Natural killer cell (primary cell): Measurements from ENCODE around the gene ZNF330. TPM values are rescaled to one million over a fixed set of nuclear protein-coding genes. Genes with fewer than 3 reads are reported as not detected.

ENCODE experiments used
- ATAC-seq, 3 donors: fragments of 150-1000 bp in 2 of 3; fragments of 200-7000 bp in 1 of 3; cut with Tn5 transposase; 1 replicate in 1 of 3; 2 replicates in 2 of 3; pipeline ENCODE4 v1.10.0; 2021; ENCODE audit warnings: mild to moderate bottlenecking in 2 of 3, moderate library complexity in 2 of 3
- DNase-seq, 2 donors: peaks; one replicate each; pipeline versions ENCODE4 v3.0.0 to v3.0.0-alpha.2; 2013 to 2021; ENCODE audit warnings: mixed read lengths in 1 of 2
- H3K27ac ChIP-seq: one replicate; pipeline ENCODE4 v1.5.1; 2013; ENCODE audit warnings: mild to moderate bottlenecking, low read length
- H3K27me3 ChIP-seq: one replicate; pipeline ENCODE4 v1.6.1; 2013; ENCODE audit warnings: low read length; ENCODE audit not compliant: control insufficient read depth, insufficient read depth
- H3K36me3 ChIP-seq: one replicate; pipeline ENCODE4 v1.6.1; 2013; ENCODE audit warnings: low read length; ENCODE audit not compliant: control insufficient read depth, insufficient read depth
- H3K4me1 ChIP-seq: one replicate; pipeline ENCODE4 v1.6.1; 2013; ENCODE audit warnings: low read length; ENCODE audit not compliant: control insufficient read depth, insufficient read depth
- H3K4me3 ChIP-seq: one replicate; pipeline ENCODE4 v1.5.1; 2013; ENCODE audit warnings: low read length
- H3K9me3 ChIP-seq: one replicate; pipeline ENCODE4 v1.6.1; 2013; ENCODE audit warnings: low read length; ENCODE audit not compliant: control insufficient read depth, insufficient read depth
- H3K27ac Mint-ChIP-seq, 2 donors: one replicate each; pipeline ENCODE4 v1.8.0; 2022; ENCODE audit warnings: mild to moderate bottlenecking in 2 of 2, mixed read lengths in 2 of 2, moderate library complexity in 1 of 2
- H3K27me3 Mint-ChIP-seq, 2 donors: one replicate each; pipeline ENCODE4 v1.8.0; 2022; ENCODE audit warnings: low read depth in 2 of 2, mixed read lengths in 2 of 2
- H3K36me3 Mint-ChIP-seq: one replicate; pipeline ENCODE4 v1.8.0; 2022; ENCODE audit warnings: mixed read lengths
- H3K4me1 Mint-ChIP-seq, 2 donors: one replicate each; pipeline ENCODE4 v1.8.0; 2022; ENCODE audit warnings: mixed read lengths in 2 of 2
- H3K4me3 Mint-ChIP-seq: one replicate; pipeline ENCODE4 v1.8.0; 2022; ENCODE audit warnings: mild to moderate bottlenecking, moderate library complexity, mixed read lengths
- H3K9me3 Mint-ChIP-seq, 2 donors: one replicate each; pipeline ENCODE4 v1.8.0; 2022; ENCODE audit warnings: mixed read lengths in 2 of 2
- WGBS: methylation state at CpG from one replicate; pipeline ENCODE4 v1.1.7; 2013; ENCODE audit warnings: missing lambda C conversion rate; ENCODE audit not compliant: insufficient coverage; 5-methylcytosine and 5-hydroxymethylcytosine counted together
- intact Hi-C: fragments of 100-400 bp; cut with micrococcal nuclease; formaldehyde crosslinking; loops from one replicate; pipeline ENCODE4 v1.14.2; 2022
- total RNA-seq, 4 donors: library from RNA; stranded (reverse); fragments of 120-200 nt in 1 of 4; gene quantifications; one replicate each; pipeline versions ENCODE4 v1.2.3 to v1.2.4, GENCODE V29; 2013 to 2022
- TF ChIP-seq, protein P1 (sequence below): fragments of 200-600 bp; IDR thresholded peaks from one replicate; pipeline ENCODE4 v1.8.0; 2022; ENCODE audit warnings: antibody characterized with exemption

The ZNF330 gene
- total RNA-seq, 3 donors from 2014 or later (not counting 1 experiment from before 2014, with no cell fraction given), result 25.3 to 34.8 (median 34.7) TPM

GRCh38 chr4:141207961-141208360 is 12.7 kb upstream of the ZNF330 start:
- DNase-seq (no peak), ATAC-seq (no peak)
- TF ChIP-seq, protein P1, sequence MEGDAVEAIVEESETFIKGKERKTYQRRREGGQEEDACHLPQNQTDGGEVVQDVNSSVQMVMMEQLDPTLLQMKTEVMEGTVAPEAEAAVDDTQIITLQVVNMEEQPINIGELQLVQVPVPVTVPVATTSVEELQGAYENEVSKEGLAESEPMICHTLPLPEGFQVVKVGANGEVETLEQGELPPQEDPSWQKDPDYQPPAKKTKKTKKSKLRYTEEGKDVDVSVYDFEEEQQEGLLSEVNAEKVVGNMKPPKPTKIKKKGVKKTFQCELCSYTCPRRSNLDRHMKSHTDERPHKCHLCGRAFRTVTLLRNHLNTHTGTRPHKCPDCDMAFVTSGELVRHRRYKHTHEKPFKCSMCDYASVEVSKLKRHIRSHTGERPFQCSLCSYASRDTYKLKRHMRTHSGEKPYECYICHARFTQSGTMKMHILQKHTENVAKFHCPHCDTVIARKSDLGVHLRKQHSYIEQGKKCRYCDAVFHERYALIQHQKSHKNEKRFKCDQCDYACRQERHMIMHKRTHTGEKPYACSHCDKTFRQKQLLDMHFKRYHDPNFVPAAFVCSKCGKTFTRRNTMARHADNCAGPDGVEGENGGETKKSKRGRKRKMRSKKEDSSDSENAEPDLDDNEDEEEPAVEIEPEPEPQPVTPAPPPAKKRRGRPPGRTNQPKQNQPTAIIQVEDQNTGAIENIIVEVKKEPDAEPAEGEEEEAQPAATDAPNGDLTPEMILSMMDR, result no peak
- 50% methylated on average over 4 of the region's 5 CpGs for WGBS
- Mint-ChIP-seq H3K27me3 (peaks cover 13 to 15% of the 10 kb centered on the region in 2 donors), H3K36me3 (no peaks in the 10 kb centered on the region), H3K4me1 (no peaks in the 10 kb centered on the region), H3K9me3 (no peaks in the 10 kb centered on the region), H3K27ac (no peak overlapping the region), H3K4me3 (no peak overlapping the region)
- Histone ChIP-seq H3K4me1 (no peaks in the 10 kb centered on the region), H3K4me3 (no peak overlapping the region), H3K9me3 (no peaks in the 10 kb centered on the region), H3K27ac (no peak overlapping the region), H3K36me3 (no peaks in the 10 kb centered on the region), H3K27me3 (peaks cover 6% of the 10 kb centered on the region)
- intact Hi-C loops, result no loop called here

DNA sequence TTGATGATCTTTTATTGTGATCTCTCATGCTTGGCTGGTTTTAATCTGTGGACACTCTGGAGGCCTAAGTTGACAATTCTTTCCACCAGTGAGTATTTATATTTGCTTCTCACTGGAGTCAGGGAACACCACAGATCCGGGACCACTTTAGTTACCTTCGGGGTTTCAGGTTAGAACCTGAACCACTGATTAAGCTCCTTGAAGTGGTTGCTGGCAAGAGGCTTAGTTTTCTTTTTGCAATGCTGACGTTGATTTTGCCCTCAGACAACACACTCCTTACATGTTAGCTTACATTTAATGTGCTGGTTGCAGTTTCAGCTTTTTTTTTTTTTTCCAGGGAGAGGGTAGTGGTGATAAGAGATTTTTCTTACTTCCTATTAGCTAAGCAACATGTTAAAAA is 10.5 kb upstream of the ZNF330 start:
- H3K4me1 Mint-ChIP-seq, result no peaks in the 10 kb centered on the region
- no peaks in the 10 kb centered on the region for H3K9me3 Mint-ChIP-seq
- intact Hi-C loops, result no loop called here
- ATAC-seq (no peak), DNase-seq (no peak)
- Histone ChIP-seq H3K4me1 (no peaks in the 10 kb centered on the region), H3K9me3 (no peaks in the 10 kb centered on the region), H3K36me3 (no peaks in the 10 kb centered on the region), H3K27ac (no peak overlapping the region), H3K27me3 (peaks cover 3% of the 10 kb centered on the region), H3K4me3 (no peak overlapping the region)
- 62% methylated on average over 3 of the region's 3 CpGs for WGBS
- TF ChIP-seq, protein P1, result no peak
- no peak overlapping the region for H3K27ac Mint-ChIP-seq
- no peak overlapping the region for H3K4me3 Mint-ChIP-seq
- no peaks in the 10 kb centered on the region for H3K36me3 Mint-ChIP-seq
- peaks cover 13 to 14% of the 10 kb centered on the region in 2 donors for H3K27me3 Mint-ChIP-seq

- intact Hi-C loops, result no loop called here
- no peaks in the 10 kb centered on the region for H3K4me1 Mint-ChIP-seq
- H3K27me3 Mint-ChIP-seq, result peaks cover 6% of the 10 kb centered on the region in 2 donors
- TF ChIP-seq, protein P1, result no peak
- no peaks in the 10 kb centered on the region for H3K36me3 Mint-ChIP-seq
- Histone ChIP-seq H3K27me3 (peaks cover 3% of the 10 kb centered on the region), H3K36me3 (no peaks in the 10 kb centered on the region), H3K27ac (no peak overlapping the region), H3K4me3 (no peak overlapping the region), H3K4me1 (no peaks in the 10 kb centered on the region), H3K9me3 (no peaks in the 10 kb centered on the region)
- no peaks in the 10 kb centered on the region for H3K9me3 Mint-ChIP-seq
- no peak for DNase-seq
- no peak overlapping the region for H3K4me3 Mint-ChIP-seq
- WGBS, result 82% methylated on average over 26 of the region's 26 CpGs
- H3K27ac Mint-ChIP-seq, result no peak overlapping the region
- ATAC-seq, result no peak
Observed at GRCh38 chr4:141213550-141213991, 7.1 kb upstream of the ZNF330 start.

DNA sequence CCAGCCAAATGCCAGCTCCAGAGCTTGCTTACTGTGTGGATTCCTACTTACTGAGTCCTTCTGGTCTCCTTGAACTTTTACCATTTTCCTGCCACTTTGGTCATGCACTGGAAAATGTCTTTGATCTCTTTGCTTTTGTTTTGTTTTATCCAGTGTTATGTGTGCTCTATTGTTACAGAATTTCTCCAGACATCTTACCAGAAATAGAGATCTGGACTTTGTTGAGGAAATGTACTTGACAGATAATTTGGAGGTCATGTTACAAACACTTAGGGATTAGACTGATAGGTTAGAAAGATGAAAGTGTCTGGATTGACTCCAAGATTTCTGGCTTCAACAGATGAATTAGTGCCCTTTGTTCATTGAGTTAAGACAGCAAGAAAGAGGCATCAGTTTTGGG is 5.7 kb upstream of the ZNF330 start:
- Histone ChIP-seq H3K4me1 (no peaks in the 10 kb centered on the region), H3K36me3 (no peaks in the 10 kb centered on the region), H3K27ac (no peak overlapping the region), H3K9me3 (no peaks in the 10 kb centered on the region), H3K4me3 (no peak overlapping the region), H3K27me3 (peaks cover 3% of the 10 kb centered on the region)
- Mint-ChIP-seq H3K27ac (no peak overlapping the region), H3K4me3 (no peak overlapping the region), H3K36me3 (no peaks in the 10 kb centered on the region), H3K9me3 (no peaks in the 10 kb centered on the region), H3K4me1 (peaks cover 0 to 4% of the 10 kb centered on the region in 2 donors), H3K27me3 (peaks cover 12 to 18% of the 10 kb centered on the region in 2 donors)
- ATAC-seq, result no peak
- DNase-seq, result no peak
- intact Hi-C loops, result no loop called here
- TF ChIP-seq, protein P1, result no peak
